Measurements from ENCODE around the gene STOX2.

DNA sequence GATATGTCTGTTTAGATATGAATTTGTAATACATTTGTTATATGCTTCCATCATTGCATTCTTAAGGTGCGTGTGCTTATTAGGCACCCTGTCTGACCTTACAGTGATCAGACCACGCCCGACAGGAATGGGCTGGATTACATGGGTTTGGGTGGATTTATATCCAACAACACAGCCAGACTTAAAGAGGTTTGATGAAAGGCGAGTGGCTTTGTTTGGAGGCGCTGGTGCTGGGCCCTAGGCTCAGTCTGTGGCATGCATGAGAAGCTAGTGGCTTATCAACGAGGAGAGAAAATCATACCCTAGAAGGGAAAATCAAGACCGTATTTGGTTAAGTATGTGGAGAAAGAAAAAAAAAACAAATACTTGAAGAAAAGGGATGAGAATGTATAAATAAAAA is 80.7 kb downstream of the STOX2 start:
- TF ChIP-seq, protein P1, sequence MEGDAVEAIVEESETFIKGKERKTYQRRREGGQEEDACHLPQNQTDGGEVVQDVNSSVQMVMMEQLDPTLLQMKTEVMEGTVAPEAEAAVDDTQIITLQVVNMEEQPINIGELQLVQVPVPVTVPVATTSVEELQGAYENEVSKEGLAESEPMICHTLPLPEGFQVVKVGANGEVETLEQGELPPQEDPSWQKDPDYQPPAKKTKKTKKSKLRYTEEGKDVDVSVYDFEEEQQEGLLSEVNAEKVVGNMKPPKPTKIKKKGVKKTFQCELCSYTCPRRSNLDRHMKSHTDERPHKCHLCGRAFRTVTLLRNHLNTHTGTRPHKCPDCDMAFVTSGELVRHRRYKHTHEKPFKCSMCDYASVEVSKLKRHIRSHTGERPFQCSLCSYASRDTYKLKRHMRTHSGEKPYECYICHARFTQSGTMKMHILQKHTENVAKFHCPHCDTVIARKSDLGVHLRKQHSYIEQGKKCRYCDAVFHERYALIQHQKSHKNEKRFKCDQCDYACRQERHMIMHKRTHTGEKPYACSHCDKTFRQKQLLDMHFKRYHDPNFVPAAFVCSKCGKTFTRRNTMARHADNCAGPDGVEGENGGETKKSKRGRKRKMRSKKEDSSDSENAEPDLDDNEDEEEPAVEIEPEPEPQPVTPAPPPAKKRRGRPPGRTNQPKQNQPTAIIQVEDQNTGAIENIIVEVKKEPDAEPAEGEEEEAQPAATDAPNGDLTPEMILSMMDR (IDR thresholded peaks at IDR 0.05 in 8 of 11, conservative IDR thresholded peaks at IDR 0.05 in 3 of 11): no peak
- TF ChIP-seq POLR2A (IDR thresholded peaks at IDR 0.05) (no peak), POLR2AphosphoS5 (IDR thresholded peaks at IDR 0.05) (no peak)
